H1 (cell line): ENCODE results near the gene MT1H. TPM values are rescaled to one million over a fixed set of nuclear protein-coding genes. Genes with fewer than 3 reads are reported as not detected.

Experiments
- CTCF ChIA-PET: fragments of 300-600 bp; sonication (Branson Sonifier 250); formaldehyde crosslinking; loops from one replicate; lab custom pipeline; 2021; ENCODE audit not compliant: partially characterized antibody; lab: Charles Lee
- POLR2A ChIA-PET: fragments of 300-600 bp; sonication (Branson Sonifier 250); formaldehyde crosslinking; loops from one replicate; lab custom pipeline; 2021; ENCODE audit warnings: inconsistent platforms; ENCODE audit not compliant: partially characterized antibody; lab: Charles Lee
- DNase-seq, 2 experiments: peaks; one replicate each; pipeline versions ENCODE4 v3.0.0 to v3.0.0-alpha.2; 2010 to 2022; ENCODE audit warnings: low spot score in 2 of 2, low read depth in 1 of 2, mixed read lengths in 1 of 2
- FAIRE-seq: peaks from 2 replicates; lab custom pipeline; 2011; peaks lifted over from hg19 to GRCh38; lab: Jason Lieb, UNC
- H2AFZ ChIP-seq: 2 replicates; pipeline ENCODE4 v1.8.1; 2012; ENCODE audit warnings: low read length, inconsistent platforms
- H2AK5ac ChIP-seq: 2 replicates; pipeline ENCODE4 v1.6.1; 2013; ENCODE audit warnings: low read depth, low read length
- H2BK120ac ChIP-seq: replicated peaks from 2 replicates; pipeline ENCODE3; 2013; ENCODE audit warnings: low read depth, low read length, inconsistent platforms
- H2BK12ac ChIP-seq: 2 replicates; pipeline ENCODE4 v1.6.1; 2013; ENCODE audit warnings: low read depth, low read length
- H2BK15ac ChIP-seq: 2 replicates; pipeline ENCODE4 v1.6.1; 2013; ENCODE audit warnings: low read length
- H2BK20ac ChIP-seq: 2 replicates; pipeline ENCODE4 v1.6.1; 2013; ENCODE audit warnings: low read length
- H2BK5ac ChIP-seq: 2 replicates; pipeline ENCODE4 v1.6.1; 2013; ENCODE audit warnings: low read depth, low read length
- H3K14ac ChIP-seq: 2 replicates; pipeline ENCODE4 v1.6.1; 2013; ENCODE audit warnings: inconsistent platforms; ENCODE audit not compliant: insufficient read length
- H3K18ac ChIP-seq: 2 replicates; pipeline ENCODE4 v1.6.1; 2013; ENCODE audit warnings: low read length; ENCODE audit errors: extremely low read depth
- H3K23ac ChIP-seq: 2 replicates; pipeline ENCODE4 v1.6.1; 2013; ENCODE audit warnings: inconsistent platforms; ENCODE audit not compliant: insufficient read length
- H3K23me2 ChIP-seq: 2 replicates; pipeline ENCODE4 v1.6.1; 2013; ENCODE audit warnings: low read depth, low read length
- H3K27ac ChIP-seq: 2 replicates; pipeline ENCODE4 v1.6.1; 2011; ENCODE audit warnings: low read depth, low read length, inconsistent platforms
- H3K27me3 ChIP-seq, 4 experiments: replicated peaks in 1 of 4; 1 replicate in 1 of 4; 2 replicates in 3 of 4; pipeline versions ENCODE4 v1.6.1 to v1.8.1; 2011 to 2013; ENCODE audit warnings: low read length in 3 of 4, mild to moderate bottlenecking in 3 of 4, inconsistent platforms in 2 of 4, mixed read lengths in 2 of 4, moderate library complexity in 1 of 4; ENCODE audit not compliant: control insufficient read depth in 3 of 4, insufficient read depth in 3 of 4; ENCODE audit errors: extremely low read depth in 1 of 4
- H3K36me3 ChIP-seq, 4 experiments: 2 replicates each; pipeline versions ENCODE4 v1.6.1 to v1.8.1; 2011 to 2013; ENCODE audit warnings: mild to moderate bottlenecking in 4 of 4, low read length in 3 of 4, moderate library complexity in 2 of 4, control low read depth in 1 of 4, inconsistent platforms in 1 of 4; ENCODE audit not compliant: insufficient read depth in 4 of 4, control insufficient read depth in 2 of 4
- H3K4ac ChIP-seq: replicated peaks from 2 replicates; pipeline ENCODE3; 2013; ENCODE audit warnings: low read length, low read depth, mixed read lengths, inconsistent platforms; ENCODE audit not compliant: insufficient read length
- H3K4me1 ChIP-seq, 4 experiments: replicated peaks in 1 of 4; 1 replicate in 1 of 4; 2 replicates in 3 of 4; pipeline versions ENCODE4 v1.6.1 to v1.8.1; 2011 to 2013; ENCODE audit warnings: low read length in 3 of 4, inconsistent platforms in 2 of 4, mixed read lengths in 1 of 4; ENCODE audit not compliant: insufficient read depth in 4 of 4, control insufficient read depth in 3 of 4
- H3K4me2 ChIP-seq, 2 experiments: 2 replicates each; pipeline versions ENCODE4 v1.6.1 to v1.8.1; 2011 to 2013; ENCODE audit warnings: low read depth in 2 of 2, low read length in 2 of 2, control low read depth in 1 of 2, inconsistent platforms in 1 of 2, mild to moderate bottlenecking in 1 of 2; ENCODE audit not compliant: insufficient read depth in 1 of 2
- H3K4me3 ChIP-seq, 4 experiments: fragments of 200-600, 300-600 bp in 1 of 4; sonication (generic), shearing (Covaris generic), sonication (Bioruptor Twin) in 1 of 4; 2 replicates each; pipeline versions ENCODE4 v1.5.1 to v1.8.1; 2011 to 2016; ENCODE audit warnings: low read length in 4 of 4, low read depth in 3 of 4, control low read depth in 2 of 4, inconsistent platforms in 2 of 4, mild to moderate bottlenecking in 2 of 4, mixed read lengths in 1 of 4, moderate library complexity in 1 of 4; ENCODE audit not compliant: insufficient read depth in 2 of 4; ENCODE audit errors: extremely low read depth in 1 of 4
- H3K56ac ChIP-seq: replicated peaks from 2 replicates; pipeline ENCODE3; 2013; ENCODE audit warnings: low read depth, mild to moderate bottlenecking, mixed read lengths, low read length, inconsistent platforms; ENCODE audit not compliant: insufficient read length
- H3K79me1 ChIP-seq: 2 replicates; pipeline ENCODE4 v1.6.1; 2013; ENCODE audit warnings: low read depth, low read length, control low read depth
- H3K79me2 ChIP-seq, 2 experiments: 2 replicates each; pipeline versions ENCODE4 v1.6.1 to v1.8.1; 2012 to 2013; ENCODE audit warnings: low read length in 2 of 2, mild to moderate bottlenecking in 2 of 2, inconsistent platforms in 1 of 2; ENCODE audit not compliant: insufficient read depth in 2 of 2, control insufficient read depth in 1 of 2
- H3K9ac ChIP-seq, 4 experiments: replicated peaks in 1 of 4; 1 replicate in 1 of 4; 2 replicates in 3 of 4; pipeline versions ENCODE4 v1.6.1 to v1.8.1; 2011 to 2013; ENCODE audit warnings: low read depth in 3 of 4, low read length in 3 of 4, control low read depth in 2 of 4, mild to moderate bottlenecking in 2 of 4, moderate library complexity in 2 of 4, inconsistent platforms in 1 of 4; ENCODE audit errors: extremely low read depth in 1 of 4
- H3K9me3 ChIP-seq, 2 experiments: 2 replicates each; pipeline versions ENCODE4 v1.6.1 to v1.8.1; 2012 to 2013; ENCODE audit warnings: mild to moderate bottlenecking in 2 of 2, moderate library complexity in 2 of 2, control low read depth in 1 of 2, inconsistent platforms in 1 of 2, low read depth in 1 of 2, low read length in 1 of 2, mixed read lengths in 1 of 2; ENCODE audit not compliant: insufficient read depth in 2 of 2
- H4K20me1 ChIP-seq, 2 experiments: replicated peaks in 1 of 2; 2 replicates each; pipeline versions ENCODE3 to v1.8.1; 2011 to 2013; ENCODE audit warnings: inconsistent platforms in 2 of 2, low read length in 2 of 2, mild to moderate bottlenecking in 1 of 2; ENCODE audit not compliant: insufficient read depth in 2 of 2, control insufficient read depth in 1 of 2
- H4K5ac ChIP-seq: 2 replicates; pipeline ENCODE4 v1.6.1; 2013; ENCODE audit warnings: low read length, low read depth, mixed read lengths, inconsistent platforms; ENCODE audit not compliant: insufficient read length
- H4K8ac ChIP-seq: 2 replicates; pipeline ENCODE4 v1.8.0; 2013; ENCODE audit warnings: mild to moderate bottlenecking, moderate library complexity, low read length, inconsistent platforms; ENCODE audit not compliant: insufficient read depth; ENCODE audit errors: extremely low read depth
- H4K91ac ChIP-seq: replicated peaks from 2 replicates; pipeline ENCODE3; 2013; ENCODE audit warnings: low read length, mixed read lengths, inconsistent platforms; ENCODE audit not compliant: insufficient read length
- BCL11A ChIP-seq, 2 experiments: IDR thresholded peaks; one replicate each; pipeline ENCODE4 v1.6.1; 2011; ENCODE audit warnings: low read depth in 2 of 2, low read length in 2 of 2, mild to moderate bottlenecking in 2 of 2
- CHD1 ChIP-seq: IDR thresholded peaks from 2 replicates; pipeline ENCODE4 v1.6.1; 2012; ENCODE audit warnings: low read depth, low read length, improper control_type of control experiment
- CREB1 ChIP-seq: IDR thresholded peaks from 2 replicates; pipeline ENCODE4 v1.6.1; 2012; ENCODE audit warnings: inconsistent platforms
- RAD21 ChIP-seq, 2 experiments: IDR thresholded peaks in 1 of 2; conservative IDR thresholded peaks in 1 of 2; 2 replicates each; pipeline ENCODE4 v1.6.1; 2011; ENCODE audit warnings: low read depth in 2 of 2, low read length in 2 of 2, improper control_type of control experiment in 1 of 2, inconsistent platforms in 1 of 2, mild to moderate bottlenecking in 1 of 2, moderate library complexity in 1 of 2
- RNF2 ChIP-seq: fragments of 200-900, 300-1000 bp; sonication (generic); IDR thresholded peaks from 2 replicates; pipeline ENCODE4 v1.7.1; 2016; ENCODE audit warnings: borderline replicate concordance, low read depth, mild to moderate bottlenecking, antibody characterized with exemption, low read length; ENCODE audit not compliant: poor library complexity, severe bottlenecking; ENCODE audit errors: missing control alignments
- TBP ChIP-seq: IDR thresholded peaks from 2 replicates; pipeline ENCODE4 v1.6.1; 2011; ENCODE audit warnings: low read depth, low read length, improper control_type of control experiment
- TEAD4 ChIP-seq: IDR thresholded peaks from 2 replicates; pipeline ENCODE4 v1.6.1; 2012; ENCODE audit warnings: low read depth, low read length, inconsistent platforms, mixed read lengths
- WGBS, 2 experiments: shearing (Covaris generic) in 1 of 2; methylation state at CpG; one replicate each; pipeline versions ENCODE4 v1.1.6 to v1.1.7; 2013 to 2015; ENCODE audit warnings: low lambda C conversion rate in 2 of 2, mixed read lengths in 2 of 2, inconsistent platforms in 1 of 2, low coverage in 1 of 2, missing lambda C conversion rate in 1 of 2; ENCODE audit not compliant: insufficient replicate concordance in 2 of 2, insufficient coverage in 1 of 2, insufficient read length in 1 of 2; ENCODE audit errors: extremely low coverage in 1 of 2, missing lambda C conversion rate in 1 of 2; 5-methylcytosine and 5-hydroxymethylcytosine counted together
- polyA plus RNA-seq, 7 experiments: library from polyadenylated mRNA; depleted of rRNA in 3 of 7; stranded (reverse) in 5 of 7; unstranded in 2 of 7; fragments of >200 nt in 5 of 7; fragments of 200-250 nt in 2 of 7; gene quantifications; 1 replicate in 5 of 7; 2 replicates in 1 of 7; 4 replicates in 1 of 7; pipeline versions ENCODE4 v1.2.1 to v1.2.3, GENCODE V29; 2011 to 2013; ENCODE audit warnings: missing spikeins in 2 of 7, mixed read lengths in 2 of 7
- total RNA-seq: library from RNA; stranded (reverse); fragmentation: NEBNext Ultra II Directional; extraction: Animal tissue kit (Norgen Biotek cat#: 25700); gene quantifications from 2 replicates; pipeline ENCODE4 v1.2.1, GENCODE V29; 2021
- TF ChIP-seq, protein P1 (sequence below), 3 experiments: IDR thresholded peaks; 1 replicate in 2 of 3; 2 replicates in 1 of 3; pipeline versions ENCODE4 v1.5.1 to v1.6.1; 2011; ENCODE audit warnings: low read length in 3 of 3, mild to moderate bottlenecking in 3 of 3, inconsistent platforms in 2 of 3, low read depth in 1 of 3, moderate library complexity in 1 of 3; ENCODE audit not compliant: insufficient read depth in 1 of 3; ENCODE audit errors: control extremely low read depth in 1 of 3

Gene MT1H
- total and polyA plus RNA-seq, 2 of the 8 experiments (the other 6 are each of a cell fraction or from before 2014, with no cell fraction given) = 11.9 to 95.7 TPM

- Histone ChIP-seq H2BK15ac (no peak overlapping the region), H3K23ac (no peak overlapping the region), H3K79me1 (no peaks in the 10 kb centered on the region), H3K27ac (no peak overlapping the region), H3K4ac (no peak overlapping the region), H3K4me3 (no peak overlapping the region), H4K8ac (no peak overlapping the region; the same call in 1 of the 2 replicates), H3K18ac (no peak overlapping the region), H2AK5ac (no peak overlapping the region), H3K9ac (no peak overlapping the region), H3K4me1 (peaks cover 0 to 18% (median 13%) of the 10 kb centered on the region in 4 experiments; a peak in 6 of 7 replicates), H2BK5ac (no peak overlapping the region), H3K23me2 (peaks cover 9% of the 10 kb centered on the region; the same call in 1 of the 2 replicates), H3K79me2 (no peaks in the 10 kb centered on the region), H3K56ac (no peak overlapping the region), H3K14ac (no peak overlapping the region), H2AFZ (no peak overlapping the region), H3K36me3 (no peaks in the 10 kb centered on the region), H4K91ac (no peak overlapping the region), H4K20me1 (peaks cover 6 to 19% of the 10 kb centered on the region in 2 experiments), H4K5ac (no peak overlapping the region), H2BK120ac (no peak overlapping the region), H2BK20ac (no peak overlapping the region), H3K27me3 (peaks cover 83 to 96% (median 95%) of the 10 kb centered on the region in 4 experiments), H3K9me3 (no peaks in the 10 kb centered on the region), H3K4me2 (no peak overlapping the region), H2BK12ac (0 out of 2 replicates have a peak overlapping the region, but pooled peaks have one; percentile 44)
- 72% methylated on average over 9 of the region's 9 CpGs; no CpG with 5 or more reads in 1 of the 2 experiments for WGBS, 2 experiments
- DNase-seq (no peak), FAIRE-seq (no peak)
- CTCF ChIA-PET = interaction anchor here (0.7 to 3.2 kb wide), 8 partner anchors 11 to 115 kb away, joined by 3 to 13 read pairs (median 4); partner anchors contain the start of gene MT1G
- POLR2A ChIA-PET = interaction anchor here (0.7 to 1.8 kb wide), 7 partner anchors 9 to 47 kb away, joined by 3 to 6 read pairs (median 3); partner anchors contain the start of genes MT1H and MT2A
- TF ChIP-seq, protein P1, sequence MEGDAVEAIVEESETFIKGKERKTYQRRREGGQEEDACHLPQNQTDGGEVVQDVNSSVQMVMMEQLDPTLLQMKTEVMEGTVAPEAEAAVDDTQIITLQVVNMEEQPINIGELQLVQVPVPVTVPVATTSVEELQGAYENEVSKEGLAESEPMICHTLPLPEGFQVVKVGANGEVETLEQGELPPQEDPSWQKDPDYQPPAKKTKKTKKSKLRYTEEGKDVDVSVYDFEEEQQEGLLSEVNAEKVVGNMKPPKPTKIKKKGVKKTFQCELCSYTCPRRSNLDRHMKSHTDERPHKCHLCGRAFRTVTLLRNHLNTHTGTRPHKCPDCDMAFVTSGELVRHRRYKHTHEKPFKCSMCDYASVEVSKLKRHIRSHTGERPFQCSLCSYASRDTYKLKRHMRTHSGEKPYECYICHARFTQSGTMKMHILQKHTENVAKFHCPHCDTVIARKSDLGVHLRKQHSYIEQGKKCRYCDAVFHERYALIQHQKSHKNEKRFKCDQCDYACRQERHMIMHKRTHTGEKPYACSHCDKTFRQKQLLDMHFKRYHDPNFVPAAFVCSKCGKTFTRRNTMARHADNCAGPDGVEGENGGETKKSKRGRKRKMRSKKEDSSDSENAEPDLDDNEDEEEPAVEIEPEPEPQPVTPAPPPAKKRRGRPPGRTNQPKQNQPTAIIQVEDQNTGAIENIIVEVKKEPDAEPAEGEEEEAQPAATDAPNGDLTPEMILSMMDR (IDR thresholded peaks at IDR 0.05; ENCODE audit: control extremely low read depth in 1 of 3, insufficient read depth in 1 of 3, low read depth in 1 of 3, low read length in 3 of 3) = peak in 1 of 3 experiments; percentile 11; a peak in 1 of 4 replicates
- TF ChIP-seq BCL11A (IDR thresholded peaks at IDR 0.05; ENCODE audit: low read depth in 2 of 2, low read length in 2 of 2) = no peak
- no peak for TF ChIP-seq CHD1
- no peak for TF ChIP-seq TBP
- TF ChIP-seq RNF2 = no peak
- TF ChIP-seq TEAD4 = no peak
- TF ChIP-seq RAD21 (IDR thresholded peaks at IDR 0.05 in 1 of 2, conservative IDR thresholded peaks at IDR 0.05 in 1 of 2; ENCODE audit: low read depth in 2 of 2, low read length in 2 of 2) = peak in 1 of 2 experiments; percentile 16; a peak in 1 of 4 replicates
- no peak for TF ChIP-seq CREB1
Observed at GRCh38 chr16:56628486-56629350, 40.9 kb upstream of the MT1H start.
